ENCODE measurements around the gene SETD1B.

Gene SETD1B

GRCh38 chr12:121837680-121838079 is 33.9 kb downstream of the SETD1B start:
- Histone ChIP-seq H3K9me3 (no peaks in the 10 kb centered on the region), H3K27ac (no peak overlapping the region), H3K4me1 (peaks cover 0 to 13% (median 7%) of the 10 kb centered on the region in 4 donors), H3K36me3 (peaks cover 0 to under 1% (median 0%) of the 10 kb centered on the region in 3 donors), H3K27me3 (no peaks in the 10 kb centered on the region), H3K4me3 (no peak overlapping the region)
- no peak for TF ChIP-seq CTCF (IDR thresholded peaks at IDR 0.05)
- no peak for DNase-seq
- intact Hi-C loops (cut with DNase I; ENCODE audit: low total_unique reads) = no loop called here

GRCh38 chr12:121838126-121838525 is 34.3 kb downstream of the SETD1B start:
- no peak for DNase-seq
- Histone ChIP-seq H3K27me3 (no peaks in the 10 kb centered on the region), H3K36me3 (no peaks in the 10 kb centered on the region), H3K4me1 (peaks cover 0 to 13% (median 7%) of the 10 kb centered on the region in 4 donors), H3K9me3 (no peaks in the 10 kb centered on the region), H3K27ac (no peak overlapping the region), H3K4me3 (no peak overlapping the region)
- no peak for TF ChIP-seq CTCF (IDR thresholded peaks at IDR 0.05)
- intact Hi-C loops (cut with DNase I; ENCODE audit: low total_unique reads) = no loop called here

GRCh38 chr12:121839106-121839992 is 35.5 kb downstream of the SETD1B start:
- Histone ChIP-seq H3K27me3 (no peaks in the 10 kb centered on the region), H3K9me3 (no peaks in the 10 kb centered on the region), H3K4me3 (peak overlapping the region; percentile 57 to 66), H3K27ac (peak overlapping the region; percentile 66 to 69), H3K4me1 (peaks cover 0 to 13% (median 7%) of the 10 kb centered on the region in 4 donors), H3K36me3 (no peaks in the 10 kb centered on the region)
- intact Hi-C loops (cut with DNase I; ENCODE audit: low total_unique reads) = no loop called here
- peak; percentile 45 to 65 for TF ChIP-seq CTCF (IDR thresholded peaks at IDR 0.05)
- peak; percentile 100 for DNase-seq

- intact Hi-C loops (cut with DNase I; ENCODE audit: low total_unique reads) = no loop called here
- peaks cover 0 to 13% (median 7%) of the 10 kb centered on the region in 4 donors for H3K4me1 ChIP-seq
- H3K27me3 ChIP-seq = no peaks in the 10 kb centered on the region
- TF ChIP-seq CTCF (IDR thresholded peaks at IDR 0.05) = no peak
- peak overlapping the region; percentile 57 to 66 for H3K4me3 ChIP-seq
- no peaks in the 10 kb centered on the region for H3K9me3 ChIP-seq
- no peak for DNase-seq
- H3K27ac ChIP-seq = peak overlapping the region; percentile 66 to 69
- H3K36me3 ChIP-seq = no peaks in the 10 kb centered on the region
Measured at GRCh38 chr12:121839993-121840761, 36.4 kb downstream of the SETD1B start.

- H3K27me3 ChIP-seq = no peaks in the 10 kb centered on the region
- H3K9me3 ChIP-seq = no peaks in the 10 kb centered on the region
- no peak overlapping the region for H3K27ac ChIP-seq
- intact Hi-C loops (cut with DNase I; ENCODE audit: low total_unique reads) = no loop called here
- TF ChIP-seq CTCF (IDR thresholded peaks at IDR 0.05) = no peak
- H3K4me3 ChIP-seq = no peak overlapping the region
- DNase-seq = no peak
- H3K36me3 ChIP-seq = no peaks in the 10 kb centered on the region
- peaks cover 0 to 13% (median 7%) of the 10 kb centered on the region in 4 donors for H3K4me1 ChIP-seq
Measured at GRCh38 chr12:121843236-121843982, 39.6 kb downstream of the SETD1B start.

All from tibial artery (tissue), 4 donors.